OCI-LY3 (cell line): Measurements from ENCODE around the gene RSPH3.

Source experiments
- EZH2phosphoT487 ChIP-seq: fragments of 200-600 bp; shearing (Covaris generic); IDR thresholded peaks from 2 replicates; pipeline ENCODE4 v1.6.1; 2018; ENCODE audit warnings: antibody characterized with exemption, mixed run types, low read depth
- TF ChIP-seq, protein P1 (sequence below): fragments of 200-600, 300-600 bp; sonication (generic); IDR thresholded peaks from 2 replicates; pipeline ENCODE4 v1.5.1; 2014; ENCODE audit warnings: antibody characterized with exemption, low read length, low read depth

DNA sequence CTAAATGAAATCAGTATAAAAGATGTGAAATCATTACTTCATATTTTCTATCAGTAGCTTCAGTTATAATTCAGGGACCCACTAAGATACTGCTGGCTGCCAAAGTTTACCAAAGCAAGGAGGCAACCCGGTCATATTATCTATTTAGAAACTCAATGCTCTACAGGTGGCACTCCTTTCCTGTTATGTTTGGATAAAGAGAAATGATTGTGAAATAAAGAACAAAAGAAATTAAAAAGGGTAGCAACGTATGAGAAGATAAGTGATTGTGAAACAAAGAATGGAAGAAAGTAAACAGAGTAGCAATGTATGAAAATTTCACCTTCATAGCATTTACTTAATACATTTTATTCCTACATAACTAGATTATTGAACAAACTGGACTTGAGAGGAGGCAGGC is 45.2 kb downstream of the RSPH3 start:
- TF ChIP-seq, protein P1, sequence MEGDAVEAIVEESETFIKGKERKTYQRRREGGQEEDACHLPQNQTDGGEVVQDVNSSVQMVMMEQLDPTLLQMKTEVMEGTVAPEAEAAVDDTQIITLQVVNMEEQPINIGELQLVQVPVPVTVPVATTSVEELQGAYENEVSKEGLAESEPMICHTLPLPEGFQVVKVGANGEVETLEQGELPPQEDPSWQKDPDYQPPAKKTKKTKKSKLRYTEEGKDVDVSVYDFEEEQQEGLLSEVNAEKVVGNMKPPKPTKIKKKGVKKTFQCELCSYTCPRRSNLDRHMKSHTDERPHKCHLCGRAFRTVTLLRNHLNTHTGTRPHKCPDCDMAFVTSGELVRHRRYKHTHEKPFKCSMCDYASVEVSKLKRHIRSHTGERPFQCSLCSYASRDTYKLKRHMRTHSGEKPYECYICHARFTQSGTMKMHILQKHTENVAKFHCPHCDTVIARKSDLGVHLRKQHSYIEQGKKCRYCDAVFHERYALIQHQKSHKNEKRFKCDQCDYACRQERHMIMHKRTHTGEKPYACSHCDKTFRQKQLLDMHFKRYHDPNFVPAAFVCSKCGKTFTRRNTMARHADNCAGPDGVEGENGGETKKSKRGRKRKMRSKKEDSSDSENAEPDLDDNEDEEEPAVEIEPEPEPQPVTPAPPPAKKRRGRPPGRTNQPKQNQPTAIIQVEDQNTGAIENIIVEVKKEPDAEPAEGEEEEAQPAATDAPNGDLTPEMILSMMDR, result no peak
- no peak for TF ChIP-seq EZH2phosphoT487
